WTC11 (cell line): Measurements from ENCODE around the gene PAQR6. TPM values are rescaled to one million over a fixed set of nuclear protein-coding genes. Genes with fewer than 3 reads are reported as not detected.

Source experiments
- ATAC-seq: fragments of 200-7000 bp; cut with Tn5 transposase; 2 replicates; pipeline ENCODE4 v1.10.0; 2021; ENCODE audit warnings: mild to moderate bottlenecking, moderate library complexity
- CTCF ChIA-PET: fragments of 300-600 bp; sonication (Branson Sonifier 250); formaldehyde crosslinking; loops from one replicate; lab custom pipeline; 2021; ENCODE audit warnings: antibody characterized with exemption; lab: Charles Lee
- POLR2A ChIA-PET: fragments of 350-600 bp; sonication (Branson Sonifier 250); formaldehyde crosslinking; loops from one replicate; lab custom pipeline; 2021; ENCODE audit warnings: antibody characterized with exemption; lab: Charles Lee
- DNase-seq: peaks from one replicate; pipeline ENCODE4 v3.0.0; 2021; ENCODE audit warnings: low spot score
- H3K27ac Mint-ChIP-seq: 2 replicates; pipeline ENCODE4 v1.8.0; 2021; ENCODE audit warnings: mixed read lengths
- H3K27me3 Mint-ChIP-seq: 2 replicates; pipeline ENCODE4 v1.8.0; 2021; ENCODE audit warnings: low read depth, mild to moderate bottlenecking, moderate library complexity, mixed read lengths
- H3K36me3 Mint-ChIP-seq: 2 replicates; pipeline ENCODE4 v1.8.0; 2021; ENCODE audit warnings: mixed read lengths
- H3K4me1 Mint-ChIP-seq: 2 replicates; pipeline ENCODE4 v1.8.0; 2022; ENCODE audit warnings: mixed read lengths
- H3K4me3 Mint-ChIP-seq: 2 replicates; pipeline ENCODE4 v1.8.0; 2021; ENCODE audit warnings: mild to moderate bottlenecking, moderate library complexity, mixed read lengths
- H3K9me3 Mint-ChIP-seq: 2 replicates; pipeline ENCODE4 v1.8.0; 2021; ENCODE audit warnings: mixed read lengths
- AFF4 ChIP-seq: sonication (generic); formaldehyde crosslinking; IDR thresholded peaks from 2 replicates; pipeline ENCODE4 v1.8.1; 2023; ENCODE audit warnings: mild to moderate bottlenecking, missing genetic modification reagents, borderline replicate concordance
- ATF1 ChIP-seq: sonication (generic); formaldehyde crosslinking; IDR thresholded peaks from 2 replicates; pipeline ENCODE4 v1.8.1; 2023; ENCODE audit warnings: mild to moderate bottlenecking, moderate library complexity, missing genetic modification reagents
- ATF3 ChIP-seq: sonication (generic); formaldehyde crosslinking; conservative IDR thresholded peaks from 2 replicates; pipeline ENCODE4 v1.8.1; 2022; ENCODE audit warnings: mild to moderate bottlenecking, missing genetic modification reagents
- CDX4 ChIP-seq: fragments of 250-450 bp; sonication (Bioruptor Pico); IDR thresholded peaks from 2 replicates; pipeline ENCODE4 v1.9.0; 2021; ENCODE audit warnings: moderate library complexity, mild to moderate bottlenecking, inconsistent platforms, borderline replicate concordance
- CREB1 ChIP-seq: sonication (generic); formaldehyde crosslinking; IDR thresholded peaks from 2 replicates; pipeline ENCODE4 v1.8.0; 2023; ENCODE audit warnings: mild to moderate bottlenecking, missing genetic modification reagents
- E2F1 ChIP-seq: sonication (generic); formaldehyde crosslinking; IDR thresholded peaks from 2 replicates; pipeline ENCODE4 v1.8.0; 2022; ENCODE audit warnings: mild to moderate bottlenecking, missing genetic modification reagents
- FOXK1 ChIP-seq: sonication (generic); formaldehyde crosslinking; IDR thresholded peaks from 2 replicates; pipeline ENCODE4 v1.8.0; 2022; ENCODE audit warnings: mild to moderate bottlenecking, moderate library complexity, missing genetic modification reagents
- GABPB1 ChIP-seq: sonication (generic); formaldehyde crosslinking; IDR thresholded peaks from 2 replicates; pipeline ENCODE4 v1.8.1; 2023; ENCODE audit warnings: mild to moderate bottlenecking, missing genetic modification reagents
- JUN ChIP-seq: sonication (generic); formaldehyde crosslinking; IDR thresholded peaks from 2 replicates; pipeline ENCODE4 v1.8.0; 2023; ENCODE audit warnings: mild to moderate bottlenecking, missing genetic modification reagents
- KAT7 ChIP-seq: sonication (generic); formaldehyde crosslinking; IDR thresholded peaks from 2 replicates; pipeline ENCODE4 v1.8.1; 2023; ENCODE audit warnings: missing genetic modification reagents, mild to moderate bottlenecking, borderline replicate concordance
- RORB ChIP-seq: fragments of 250-450 bp; sonication (Bioruptor Pico); IDR thresholded peaks from 2 replicates; pipeline ENCODE4 v1.9.0; 2021; ENCODE audit warnings: mild to moderate bottlenecking
- SP1 ChIP-seq: sonication (generic); formaldehyde crosslinking; conservative IDR thresholded peaks from 2 replicates; pipeline ENCODE4 v1.8.1; 2022; ENCODE audit warnings: missing genetic modification reagents
- STAT6 ChIP-seq: sonication (generic); formaldehyde crosslinking; conservative IDR thresholded peaks from 2 replicates; pipeline ENCODE4 v1.8.1; 2023; ENCODE audit warnings: mild to moderate bottlenecking, low read depth, missing genetic modification reagents, moderate library complexity
- TCF7 ChIP-seq: sonication (generic); formaldehyde crosslinking; IDR thresholded peaks from 2 replicates; pipeline ENCODE4 v1.8.0; 2022; ENCODE audit warnings: mild to moderate bottlenecking, low read depth, missing genetic modification reagents, moderate library complexity
- TEAD4 ChIP-seq: sonication (generic); formaldehyde crosslinking; IDR thresholded peaks from 2 replicates; pipeline ENCODE4 v1.8.0; 2022; ENCODE audit warnings: mild to moderate bottlenecking, missing genetic modification reagents
- ZBTB43 ChIP-seq: sonication (generic); formaldehyde crosslinking; IDR thresholded peaks from 2 replicates; pipeline ENCODE4 v1.8.1; 2023; ENCODE audit warnings: mild to moderate bottlenecking, missing genetic modification reagents
- ZMAT4 ChIP-seq: fragments of 250-450 bp; sonication (Bioruptor Pico); IDR thresholded peaks from 2 replicates; pipeline ENCODE4 v1.9.0; 2021; ENCODE audit warnings: mild to moderate bottlenecking
- ZNF121 ChIP-seq: sonication (generic); formaldehyde crosslinking; IDR thresholded peaks from 2 replicates; pipeline ENCODE4 v1.8.0; 2023; ENCODE audit warnings: missing genetic modification reagents
- ZNF396 ChIP-seq: fragments of 250-450 bp; sonication (Bioruptor Pico); IDR thresholded peaks from 2 replicates; pipeline ENCODE4 v1.8.0; 2021; ENCODE audit warnings: mild to moderate bottlenecking, moderate library complexity, borderline replicate concordance
- total RNA-seq: library from RNA; stranded (reverse); gene quantifications from 3 replicates; pipeline ENCODE4 v1.2.3, GENCODE V29; 2021

The PAQR6 gene
- total RNA-seq, 1 experiment from 2014 or later: 5.9 TPM

GRCh38 chr1:156284112-156284511 lies 36.3 kb upstream of the PAQR6 start, which contains the start of gene TMEM79 (continued):
- TF ChIP-seq ZMAT4: no peak

- H3K9me3 Mint-ChIP-seq: no peaks in the 10 kb centered on the region
- ATAC-seq (no peak), DNase-seq (no peak)
- H3K4me1 Mint-ChIP-seq: peaks cover 24% of the 10 kb centered on the region
- TF ChIP-seq KAT7 (CRISPR knock-in tag) (no peak), TEAD4 (no peak)
- ChIA-PET POLR2A (interaction anchor here (0.6 to 2.0 kb wide), 9 partner anchors 11 to 1989 kb away, joined by 3 to 10 read pairs (median 5); partner anchors contain the start of genes CCT3, PMF1 and TSACC), CTCF (interaction anchor here (0.9 to 2.4 kb wide), 16 partner anchors 19 to 346 kb away, joined by 3 to 18 read pairs (median 6); partner anchors contain the start of genes CCT3, PMF1 and TSACC)
- H3K27ac Mint-ChIP-seq: peak overlapping the region; percentile 97
- H3K27me3 Mint-ChIP-seq: no peaks in the 10 kb centered on the region
- H3K4me3 Mint-ChIP-seq: peak overlapping the region; percentile 97
- peaks cover 4% of the 10 kb centered on the region for H3K36me3 Mint-ChIP-seq
Measured at GRCh38 chr1:156283521-156283920, 35.7 kb upstream of the PAQR6 start.

GRCh38 chr1:156282479-156283222 lies 34.8 kb upstream of the PAQR6 start, which contains the start of gene SMG5:
Gene SMG5 (minus strand): TSS chr1:156282825. CDS start chr1:156282680, 145 bp downstream.
- H3K27me3 Mint-ChIP-seq: no peaks in the 10 kb centered on the region
- H3K36me3 Mint-ChIP-seq: peaks cover 13% of the 10 kb centered on the region
- CTCF ChIA-PET: interaction anchor here (0.7 to 2.4 kb wide), 26 partner anchors 11 to 345 kb away, joined by 3 to 18 read pairs (median 5); partner anchors contain the start of genes CCT3, PMF1, SLC25A44 and TSACC
- POLR2A ChIA-PET: interaction anchor here (0.5 to 2.0 kb wide), 13 partner anchors 10 to 1989 kb away, joined by 3 to 10 read pairs (median 4); partner anchors contain the start of genes CCT3, PMF1 and TSACC
- H3K4me1 Mint-ChIP-seq: peaks cover 24% of the 10 kb centered on the region
- DNase-seq (peak; percentile 97), ATAC-seq (peak; percentile 94)
- no peaks in the 10 kb centered on the region for H3K9me3 Mint-ChIP-seq
- H3K27ac Mint-ChIP-seq: peak within 1 kb of the TSS; percentile 97
- peak within 1 kb of the TSS; percentile 97 for H3K4me3 Mint-ChIP-seq
- TF ChIP-seq SP1 (CRISPR knock-in tag) (peak; percentile 92), E2F1 (CRISPR knock-in tag) (0 out of 2 replicates have a peak, but pooled peaks have one; percentile 21), ATF3 (CRISPR knock-in tag) (no peak), JUN (CRISPR knock-in tag) (no peak), ZNF396 (CRISPR knock-in tag) (no peak), ATF1 (CRISPR knock-in tag) (no peak), RORB (CRISPR knock-in tag) (no peak), TCF7 (CRISPR knock-in tag) (no peak), CREB1 (CRISPR knock-in tag) (no peak), ZNF121 (CRISPR knock-in tag) (no peak), AFF4 (CRISPR knock-in tag) (peak; percentile 72; the same call in 1 of the 2 replicates), CDX4 (CRISPR knock-in tag) (no peak), ZBTB43 (CRISPR knock-in tag) (peak; percentile 80; the same call in 1 of the 2 replicates), STAT6 (CRISPR knock-in tag) (no peak), GABPB1 (CRISPR knock-in tag) (peak; percentile 72), FOXK1 (CRISPR knock-in tag) (peak; percentile 80; the same call in 1 of the 2 replicates)
